ENCODE measurements around the gene CDC42.

DNA sequence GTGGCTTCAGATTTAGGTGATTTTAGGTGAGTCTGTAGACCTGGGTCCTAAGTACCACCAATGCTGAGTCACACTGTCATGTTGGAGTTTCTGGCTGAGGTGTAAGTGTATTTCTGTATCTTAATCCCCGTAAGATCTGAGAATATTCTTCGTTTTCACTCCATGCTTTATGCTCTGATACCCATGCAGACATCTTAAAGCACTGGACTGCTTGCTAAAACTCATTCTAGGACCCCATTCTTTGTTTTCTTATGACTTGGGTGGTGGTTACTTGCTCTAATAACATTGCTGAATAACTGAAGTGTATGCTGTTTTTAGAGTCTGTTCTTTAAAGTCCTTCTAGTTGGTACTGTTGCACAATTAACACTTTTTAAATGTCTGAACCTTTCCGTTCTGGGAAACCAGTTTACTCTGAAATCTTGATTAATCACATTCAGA is 36.6 kb downstream of the CDC42 start:
- TF ChIP-seq, protein P1, sequence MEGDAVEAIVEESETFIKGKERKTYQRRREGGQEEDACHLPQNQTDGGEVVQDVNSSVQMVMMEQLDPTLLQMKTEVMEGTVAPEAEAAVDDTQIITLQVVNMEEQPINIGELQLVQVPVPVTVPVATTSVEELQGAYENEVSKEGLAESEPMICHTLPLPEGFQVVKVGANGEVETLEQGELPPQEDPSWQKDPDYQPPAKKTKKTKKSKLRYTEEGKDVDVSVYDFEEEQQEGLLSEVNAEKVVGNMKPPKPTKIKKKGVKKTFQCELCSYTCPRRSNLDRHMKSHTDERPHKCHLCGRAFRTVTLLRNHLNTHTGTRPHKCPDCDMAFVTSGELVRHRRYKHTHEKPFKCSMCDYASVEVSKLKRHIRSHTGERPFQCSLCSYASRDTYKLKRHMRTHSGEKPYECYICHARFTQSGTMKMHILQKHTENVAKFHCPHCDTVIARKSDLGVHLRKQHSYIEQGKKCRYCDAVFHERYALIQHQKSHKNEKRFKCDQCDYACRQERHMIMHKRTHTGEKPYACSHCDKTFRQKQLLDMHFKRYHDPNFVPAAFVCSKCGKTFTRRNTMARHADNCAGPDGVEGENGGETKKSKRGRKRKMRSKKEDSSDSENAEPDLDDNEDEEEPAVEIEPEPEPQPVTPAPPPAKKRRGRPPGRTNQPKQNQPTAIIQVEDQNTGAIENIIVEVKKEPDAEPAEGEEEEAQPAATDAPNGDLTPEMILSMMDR (conservative IDR thresholded peaks at IDR 0.05 in 1 of 2, IDR thresholded peaks at IDR 0.05 in 1 of 2; ENCODE audit: extremely low read depth in 1 of 2, insufficient read depth in 1 of 2, low read depth in 1 of 2, low read length in 2 of 2), result no peak
- TF ChIP-seq EZH2 (IDR thresholded peaks at IDR 0.05; ENCODE audit: borderline replicate concordance, low read length), result no peak
